GM10248 (cell line): Measurements from ENCODE around the gene TM2D3.

Source experiments
- CTCF ChIA-PET: fragments of 300-600 bp; sonication (Branson Sonifier 250); formaldehyde crosslinking; extraction: SDS; loops from one replicate; lab custom pipeline; 2021; ENCODE audit warnings: antibody characterized with exemption; lab: Yijun Ruan, JAX
- POLR2A ChIA-PET: fragments of 350-650 bp; sonication (Branson Sonifier 250); formaldehyde crosslinking; extraction: SDS; loops from one replicate; lab custom pipeline; 2020; ENCODE audit warnings: antibody characterized with exemption; lab: Yijun Ruan, JAX
- DNase-seq: peaks from one replicate; pipeline ENCODE4 v3.0.0; 2012; ENCODE audit errors: extremely low spot score
- CTCF ChIP-seq: IDR thresholded peaks from 2 replicates; pipeline ENCODE4 v1.5.1; 2012; ENCODE audit warnings: mild to moderate bottlenecking, low read depth; ENCODE audit errors: extremely low read depth, missing control alignments, control extremely low read depth

TM2D3 gene

DNA sequence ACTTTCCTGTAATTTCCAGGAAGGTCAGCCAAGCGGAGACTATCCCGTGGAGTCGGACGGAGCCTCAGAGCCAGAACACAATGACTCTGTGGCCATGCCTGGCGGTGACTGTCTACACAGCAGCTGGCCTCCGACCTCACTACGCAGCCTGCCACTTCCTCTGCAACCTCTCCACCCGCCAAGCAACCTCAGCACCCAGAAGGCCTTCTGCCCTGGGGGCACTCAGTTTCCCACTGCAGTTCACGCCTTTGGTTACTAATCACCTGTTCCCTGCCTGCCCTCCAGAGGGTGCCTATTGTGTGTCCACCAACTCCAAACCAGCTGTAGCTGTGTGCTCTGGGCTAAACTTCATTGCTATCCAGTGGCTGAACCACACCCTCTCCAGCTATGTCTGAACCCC lies 44.0 kb downstream of the TM2D3 start:
- ChIA-PET POLR2A (no interaction called here), CTCF (interaction anchor here (1.2 to 1.9 kb wide), 2 partner anchors 9 to 33 kb away, joined by 4 to 7 read pairs; no protein-coding TSS in a partner anchor)
- DNase-seq: no peak
- TF ChIP-seq CTCF: no peak

GRCh38 chr15:101607108-101607507 lies 45.1 kb downstream of the TM2D3 start:
- TF ChIP-seq CTCF: no peak
- DNase-seq: no peak
- ChIA-PET POLR2A (no interaction called here), CTCF (no interaction called here)

GRCh38 chr15:101604124-101604874 lies 47.9 kb downstream of the TM2D3 start:
- no peak for DNase-seq
- CTCF ChIA-PET: no interaction called here
- TF ChIP-seq CTCF: no peak
- POLR2A ChIA-PET: no interaction called here

DNA sequence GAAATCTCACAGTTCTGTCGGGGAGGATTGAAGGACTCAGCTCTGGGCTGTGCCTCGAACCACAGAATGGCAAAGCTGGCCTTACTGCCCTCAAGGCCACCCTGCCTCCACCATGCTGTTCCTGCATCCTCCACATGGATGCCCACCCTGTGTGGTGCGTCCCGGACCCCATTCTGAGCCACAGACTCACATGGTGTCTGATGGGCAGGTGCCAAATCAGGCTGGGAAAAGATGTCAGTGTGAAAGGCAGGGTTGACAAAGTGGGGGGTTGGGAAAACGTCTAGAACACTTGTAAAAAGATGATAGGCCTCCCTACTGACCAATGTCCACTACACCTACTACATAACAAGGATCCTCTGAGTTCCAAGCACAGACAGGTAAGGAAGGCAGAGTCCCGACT lies 49.4 kb downstream of the TM2D3 start:
- no peak for DNase-seq
- ChIA-PET POLR2A (no interaction called here), CTCF (no interaction called here)
- TF ChIP-seq CTCF: no peak

DNA sequence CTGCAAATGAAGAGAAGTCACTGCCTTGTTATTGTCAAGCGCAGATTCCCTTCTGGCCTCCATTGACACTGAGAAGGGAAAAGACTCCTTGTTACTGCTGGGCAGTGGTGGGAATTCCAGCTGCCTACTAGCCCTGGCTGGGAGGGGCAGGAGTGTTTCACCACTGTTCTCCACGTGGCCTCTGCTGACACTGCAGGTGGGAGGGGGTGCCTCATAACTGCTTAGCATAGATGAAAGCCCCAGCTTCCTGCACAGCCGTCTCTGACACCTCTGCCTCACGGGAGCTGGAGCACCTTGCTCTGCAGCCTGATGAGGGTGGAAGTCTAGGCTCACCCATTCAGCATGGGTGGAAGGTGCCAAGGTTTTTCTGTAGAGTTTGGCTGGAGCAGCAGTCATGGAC lies 52.1 kb downstream of the TM2D3 start:
- DNase-seq: no peak
- no peak for TF ChIP-seq CTCF
- CTCF ChIA-PET: interaction anchor here (0.8 kb wide), 1 partner anchor 16 kb away, joined by 3 read pairs; no protein-coding TSS in a partner anchor
- POLR2A ChIA-PET: no interaction called here

GRCh38 chr15:101599091-101599490 lies 53.1 kb downstream of the TM2D3 start:
- TF ChIP-seq CTCF: no peak
- ChIA-PET POLR2A (no interaction called here), CTCF (no interaction called here)
- DNase-seq: no peak
